Cardiac fibroblast (primary cell): ENCODE results near the gene NWD2.
"Not testable (repeated sequence)": the region's sequence is repeated elsewhere in the genome, so short reads cannot be mapped to it uniquely, and the experiment has no call there.

ENCODE experiments used
- DNase-seq, 2 donors: peaks; one replicate each; pipeline versions ENCODE4 v3.0.0 to v3.0.0-alpha.2; 2010; ENCODE audit warnings: low read depth in 2 of 2
- H3K4me3 ChIP-seq, 2 donors: replicated peaks in 1 of 2; 1 replicate in 1 of 2; 2 replicates in 1 of 2; pipeline ENCODE4 v1.5.1; 2011; ENCODE audit warnings: low read depth in 2 of 2, low read length in 2 of 2, mild to moderate bottlenecking in 2 of 2, moderate library complexity in 1 of 2
- CTCF ChIP-seq: IDR thresholded peaks from one replicate; pipeline ENCODE4 v1.5.1; 2011; ENCODE audit warnings: low read depth, mild to moderate bottlenecking, low read length, inconsistent platforms

NWD2 gene

GRCh38 chr4:37397505-37397904 lies 153.0 kb downstream of the NWD2 start:
- no peak overlapping the region for H3K4me3 ChIP-seq
- no peak for DNase-seq
- TF ChIP-seq CTCF: no peak

- TF ChIP-seq CTCF: no peak
- DNase-seq: no peak
- no peak overlapping the region for H3K4me3 ChIP-seq
Measured at GRCh38 chr4:37400241-37400881, 155.8 kb downstream of the NWD2 start.

GRCh38 chr4:37407938-37408826 lies 163.6 kb downstream of the NWD2 start:
- not testable (repeated sequence) for H3K4me3 ChIP-seq, DNase-seq

- DNase-seq, H3K4me3 ChIP-seq: not testable (repeated sequence)
Measured at GRCh38 chr4:37413612-37414011, 169.1 kb downstream of the NWD2 start.

- TF ChIP-seq CTCF: no peak
- DNase-seq: no peak
- H3K4me3 ChIP-seq: no peak overlapping the region
Measured at GRCh38 chr4:37415845-37416369, 171.4 kb downstream of the NWD2 start.

- no peak overlapping the region for H3K4me3 ChIP-seq
- DNase-seq: no peak
- no peak for TF ChIP-seq CTCF
Measured at GRCh38 chr4:37421614-37422013, 177.1 kb downstream of the NWD2 start.

GRCh38 chr4:37422102-37422501 lies 177.6 kb downstream of the NWD2 start:
- no peak overlapping the region for H3K4me3 ChIP-seq
- DNase-seq: no peak
- TF ChIP-seq CTCF: no peak
